ENCODE measurements around the gene ESPN.
"Not testable (repeated sequence)": the region's sequence is repeated elsewhere in the genome, so short reads cannot be mapped to it uniquely, and the experiment has no call there.

ESPN gene

DNA sequence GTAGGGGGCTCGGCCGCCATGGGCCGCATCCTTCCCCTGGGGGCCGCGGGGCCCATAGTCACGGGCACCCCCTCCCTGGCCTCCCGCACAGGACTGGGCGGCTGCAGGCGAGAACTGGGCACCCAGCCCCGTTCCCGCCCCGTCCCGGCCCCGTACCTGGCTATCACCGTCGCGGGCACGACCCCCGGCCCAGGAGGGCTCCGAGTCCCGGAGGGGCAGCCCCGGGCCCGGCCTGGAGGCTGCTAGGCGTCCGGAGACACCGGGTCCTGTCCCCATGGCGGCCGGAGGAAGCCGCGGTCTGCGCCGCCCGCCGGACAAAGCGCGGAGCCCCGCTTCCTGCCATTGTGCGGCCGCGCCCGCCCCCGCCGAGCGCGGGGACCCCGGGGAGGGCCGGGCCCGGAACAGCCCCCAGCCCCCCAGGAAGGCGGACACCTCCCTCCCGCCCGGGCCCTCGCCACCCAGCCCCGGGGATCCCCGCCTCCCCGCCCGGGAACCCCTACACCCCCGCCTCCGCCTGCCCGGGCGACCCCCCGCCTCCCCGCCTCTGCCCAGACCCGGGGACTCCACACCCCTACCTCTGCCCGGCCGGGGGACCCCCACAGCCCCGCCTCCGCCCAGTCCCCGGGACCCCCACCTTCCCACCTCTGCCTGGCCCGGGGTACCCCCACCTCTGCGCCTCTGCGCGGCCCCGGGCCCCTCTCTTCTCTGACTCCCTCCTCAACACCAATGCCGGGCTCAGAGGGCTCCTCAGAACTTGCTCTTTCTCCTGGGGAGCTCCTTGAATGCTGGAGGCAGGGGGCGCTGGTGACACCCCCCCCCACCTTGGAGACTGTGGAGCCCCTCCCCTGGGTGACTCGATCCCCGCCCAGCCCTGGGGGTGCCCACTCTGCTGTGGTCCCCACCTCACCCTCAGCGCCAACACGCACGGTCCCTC, 60.9 kb downstream of the ESPN start:
- no peak for FAIRE-seq

GRCh38 chr1:6486433-6487011, 61.9 kb downstream of the ESPN start:
- no peak for FAIRE-seq

DNA sequence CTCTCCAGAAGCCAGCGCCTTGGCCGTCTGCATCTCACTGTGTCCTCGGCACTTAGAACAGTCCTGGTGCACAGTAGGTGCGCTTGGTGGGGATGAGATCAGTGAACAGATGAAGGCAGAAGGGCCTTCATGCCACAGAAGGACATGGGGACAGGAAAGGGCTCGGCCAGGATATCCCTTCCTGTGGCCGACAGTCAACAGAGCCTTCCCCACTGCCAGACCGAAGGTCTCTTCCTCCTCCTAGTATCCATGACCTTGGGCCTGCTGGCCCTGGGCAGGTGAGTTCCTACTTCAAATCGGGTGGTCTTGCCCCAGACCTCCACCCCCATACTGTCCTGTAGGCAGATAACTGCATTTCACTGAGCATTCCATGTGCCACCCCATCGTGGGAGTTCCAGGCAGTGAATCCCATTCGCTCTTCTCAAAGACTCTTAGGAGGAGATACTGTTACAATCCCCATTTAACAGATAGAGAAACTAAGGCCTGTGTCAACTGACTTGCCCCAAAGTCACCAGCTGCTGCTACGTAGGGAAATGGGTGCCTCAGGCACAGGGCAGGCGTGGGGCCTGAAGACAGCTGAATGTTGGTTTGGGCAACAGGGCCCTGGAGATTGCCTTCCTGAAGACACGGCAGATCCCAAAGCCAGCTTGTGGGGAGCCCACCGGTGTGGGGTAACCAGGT, 63.4 kb downstream of the ESPN start:
- no peak for FAIRE-seq

GRCh38 chr1:6488602-6489382, 64.2 kb downstream of the ESPN start:
- FAIRE-seq: no peak

DNA sequence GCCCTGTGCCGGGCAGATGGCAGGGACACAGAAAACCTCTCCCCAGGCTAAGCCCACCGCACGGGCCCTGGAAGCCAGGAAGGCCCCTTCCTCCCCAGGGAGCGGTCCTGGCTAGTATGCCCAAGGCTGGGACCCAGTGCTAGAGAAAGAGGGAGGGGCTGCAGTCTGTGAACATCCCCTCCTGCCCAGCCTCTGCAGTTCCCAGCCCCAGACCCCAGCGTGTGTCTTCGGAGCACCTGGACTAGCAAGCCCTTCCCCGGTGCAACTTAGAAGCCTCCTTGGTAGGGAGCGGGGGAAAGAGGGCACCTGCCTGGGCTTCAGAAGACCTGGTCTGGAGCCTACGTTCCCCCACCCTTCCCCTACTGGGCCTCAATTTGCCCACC, 64.8 kb downstream of the ESPN start:
- no peak for FAIRE-seq

GRCh38 chr1:6489799-6490180, 65.2 kb downstream of the ESPN start:
- no peak for FAIRE-seq

- no peak for FAIRE-seq
Measured at GRCh38 chr1:6490181-6491080, 65.9 kb downstream of the ESPN start.

- FAIRE-seq: no peak
Measured at GRCh38 chr1:6491081-6491449, 66.5 kb downstream of the ESPN start.

GRCh38 chr1:6491480-6491962, 66.9 kb downstream of the ESPN start, which contains the start of gene PLEKHG5:
Gene PLEKHG5 (minus strand): TSS chr1:6491667. CDS start chr1:6477571, 14,096 bp downstream.
- no peak for FAIRE-seq

- no peak for FAIRE-seq
Measured at GRCh38 chr1:6491966-6492365, 67.4 kb downstream of the ESPN start.

GRCh38 chr1:6493834-6494223, 69.3 kb downstream of the ESPN start:
- not testable (repeated sequence) for FAIRE-seq

DNA sequence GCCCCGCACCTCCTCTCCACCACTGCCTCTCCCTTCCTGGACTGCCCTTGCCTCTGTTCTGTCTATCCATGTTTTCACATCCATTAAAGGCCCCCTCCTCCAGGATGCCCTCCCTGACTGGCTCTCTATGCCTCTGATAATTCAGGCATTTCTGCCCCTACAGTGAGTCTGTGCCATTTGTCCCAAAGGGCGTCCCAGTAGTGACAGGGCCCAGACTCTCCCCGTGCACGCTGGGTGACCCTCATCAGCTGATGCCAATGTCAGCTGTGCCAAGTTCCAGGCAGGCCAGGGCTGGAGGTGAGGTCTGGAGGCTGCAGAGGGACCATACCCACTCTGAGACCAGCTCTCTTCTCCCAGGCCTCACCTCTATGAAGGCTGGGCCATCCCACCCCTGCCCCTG, 70.1 kb downstream of the ESPN start:
- FAIRE-seq: no peak

DNA sequence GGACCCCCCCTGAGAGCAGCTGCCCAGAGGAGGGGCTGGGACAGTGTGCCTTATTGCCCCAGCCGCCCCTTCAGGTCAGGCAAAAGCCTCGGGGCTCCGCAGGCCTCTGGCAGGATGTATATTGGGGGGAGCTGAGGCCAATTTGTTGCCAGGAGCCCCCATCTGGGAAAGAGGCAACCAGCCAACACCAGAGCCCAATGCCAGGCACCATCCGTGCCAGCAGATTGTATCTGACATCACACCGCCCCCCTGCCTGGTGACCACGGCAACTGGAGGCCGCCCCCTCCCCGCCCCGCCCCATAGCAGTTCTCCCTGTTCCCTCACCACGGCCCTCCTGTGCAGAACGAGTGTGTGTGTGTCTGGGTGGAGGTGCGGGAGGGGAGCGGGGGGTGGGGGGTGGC, 70.5 kb downstream of the ESPN start:
- FAIRE-seq: no peak

GRCh38 chr1:6495540-6496364, 71.2 kb downstream of the ESPN start:
- FAIRE-seq: no peak

DNA sequence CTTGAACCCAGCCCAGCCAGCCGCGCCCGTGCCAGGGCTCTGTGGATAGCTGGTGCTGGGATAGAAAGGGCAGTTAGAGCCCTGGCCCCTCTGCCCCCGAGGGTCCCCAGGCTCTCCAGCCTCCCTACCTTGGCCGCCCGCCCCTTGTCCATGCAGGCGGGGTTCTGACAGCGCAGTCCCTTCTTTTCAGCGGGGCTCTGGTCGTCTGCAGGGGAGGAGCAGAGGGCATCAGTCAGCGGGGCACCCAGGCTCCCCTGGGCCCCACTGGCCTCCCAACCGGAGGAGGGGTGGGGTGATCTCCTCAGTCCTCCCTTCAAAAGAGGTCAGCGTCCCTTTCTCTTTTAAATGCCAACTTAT, 71.8 kb downstream of the ESPN start:
- no peak for FAIRE-seq

- FAIRE-seq: no peak
Measured at GRCh38 chr1:6496890-6497214, 72.3 kb downstream of the ESPN start.

DNA sequence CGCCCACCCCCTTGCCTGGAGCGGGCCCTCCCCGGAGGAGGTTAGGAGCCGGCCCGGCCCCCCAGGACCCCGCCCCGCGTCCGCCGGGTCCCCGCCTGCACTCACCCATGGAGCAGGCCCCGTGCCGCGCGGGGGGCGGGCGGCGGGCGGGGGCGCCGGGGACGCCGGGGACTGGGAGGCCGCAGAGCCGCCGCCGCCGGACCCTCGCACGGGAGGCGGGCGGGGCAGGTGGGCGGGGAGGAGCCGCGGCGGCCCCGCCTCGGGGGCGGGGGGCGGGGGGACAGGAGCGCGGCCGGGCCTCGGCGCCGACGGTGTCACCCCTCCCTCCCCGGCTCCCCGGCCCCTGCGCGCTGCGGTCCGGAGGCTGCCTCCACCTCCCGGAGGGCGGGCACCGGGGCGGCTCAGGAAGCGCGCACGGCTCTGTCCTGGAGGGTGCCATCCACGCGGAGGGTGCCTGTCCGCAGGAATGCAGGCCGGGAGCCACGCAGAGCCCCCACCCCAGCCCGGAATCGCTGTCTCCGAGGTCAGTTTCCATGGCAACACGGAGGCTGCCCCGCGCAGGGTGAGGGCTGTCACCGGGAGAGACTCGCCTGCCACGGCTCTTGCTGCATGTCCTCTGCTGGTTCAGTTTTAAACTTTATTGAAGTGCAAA, 72.8 kb downstream of the ESPN start:
- FAIRE-seq: no peak

GRCh38 chr1:6497867-6498575, 73.4 kb downstream of the ESPN start:
- no peak for FAIRE-seq

GRCh38 chr1:6498576-6499111, 74.1 kb downstream of the ESPN start:
- FAIRE-seq: no peak

- FAIRE-seq: no peak
Measured at GRCh38 chr1:6499296-6499695, 74.7 kb downstream of the ESPN start.

All from islet of Langerhans (tissue), 1 donor.